ENCODE results near the gene PSEN1.

The PSEN1 gene

DNA sequence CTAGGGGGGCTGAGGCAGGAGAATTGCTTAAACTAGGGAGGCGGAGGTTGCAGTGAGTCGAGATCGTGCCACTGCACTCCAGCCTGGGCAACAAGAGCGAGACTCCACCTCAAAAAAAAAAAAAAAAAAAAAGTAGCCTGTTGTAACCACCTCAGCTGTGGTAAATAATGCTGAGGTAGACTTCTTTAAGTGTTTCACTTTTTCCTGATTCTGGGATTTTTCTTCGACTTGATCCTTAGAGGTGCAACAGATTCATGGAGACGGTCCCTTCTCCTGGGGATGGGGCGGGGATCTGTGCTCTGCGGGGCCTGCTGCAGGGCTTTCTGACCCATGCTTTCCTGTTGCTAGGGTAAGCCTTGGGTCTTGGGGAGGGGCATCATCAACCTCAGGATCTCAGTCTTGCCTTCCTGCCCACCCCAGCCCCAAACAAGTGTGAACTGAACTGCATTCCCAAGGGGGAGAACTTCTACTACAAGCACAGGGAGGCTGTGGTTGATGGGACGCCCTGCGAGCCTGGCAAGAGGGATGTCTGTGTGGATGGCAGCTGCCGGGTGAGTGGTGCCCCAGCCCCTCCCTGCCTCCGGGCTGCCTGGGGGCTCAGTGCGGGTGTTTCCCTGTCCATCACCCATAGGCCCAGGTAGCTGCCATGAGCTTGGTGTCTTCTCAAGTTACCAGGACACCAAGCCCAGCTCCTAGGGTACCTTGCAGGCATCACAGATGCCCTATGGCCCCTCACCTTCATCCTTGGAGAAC is 113.4 kb downstream of the PSEN1 start:
- no peak overlapping the region for H3K14ac ChIP-seq (ENCODE audit: low read length)
- WGBS (ENCODE audit: extremely low coverage, insufficient coverage, insufficient read length): no CpG with 5 or more reads among the region's 13 CpGs
- no peak for DNase-seq
- no peaks in the 10 kb centered on the region for H3K36me3 ChIP-seq (ENCODE audit: control insufficient read depth in 1 of 2, insufficient read depth in 2 of 2, low read length in 2 of 2)
- no peak overlapping the region for H3K9ac ChIP-seq (ENCODE audit: low read length)
- H3K4me3 ChIP-seq (ENCODE audit: low read depth, low read length): no peak overlapping the region
- H3K18ac ChIP-seq (ENCODE audit: low read length): no peak overlapping the region
- H3K4ac ChIP-seq (ENCODE audit: low read depth, low read length): no peak overlapping the region
- no peak overlapping the region for H4K12ac ChIP-seq (ENCODE audit: low read depth, low read length)
- no peak overlapping the region for H2BK12ac ChIP-seq (ENCODE audit: low read length)
- H4K8ac ChIP-seq (ENCODE audit: low read depth, low read length): no peak overlapping the region
- no peaks in the 10 kb centered on the region for H3K4me1 ChIP-seq (ENCODE audit: control insufficient read depth in 1 of 2, insufficient read depth in 2 of 2, low read length in 2 of 2)
- H3K79me1 ChIP-seq (ENCODE audit: low read length): no peaks in the 10 kb centered on the region
- no peak overlapping the region for H2AFZ ChIP-seq (ENCODE audit: insufficient read depth, low read length, poor library complexity)
- H2AK5ac ChIP-seq (ENCODE audit: low read length): no peak overlapping the region
- H2BK120ac ChIP-seq (ENCODE audit: insufficient read depth, low read length, poor library complexity): no peak overlapping the region
- no peaks in the 10 kb centered on the region for H3K27me3 ChIP-seq (ENCODE audit: insufficient read depth, low read length)
- H3K4me2 ChIP-seq (ENCODE audit: low read length): no peak overlapping the region
- H3K27ac ChIP-seq (ENCODE audit: low read depth, low read length): no peak overlapping the region
- H3K79me2 ChIP-seq (ENCODE audit: control insufficient read depth, insufficient read depth, low read length, poor library complexity): no peaks in the 10 kb centered on the region
- no peak overlapping the region for H4K91ac ChIP-seq (ENCODE audit: low read depth, low read length)
- H3K9me3 ChIP-seq (ENCODE audit: insufficient read depth, low read depth, low read length): no peaks in the 10 kb centered on the region
- H2BK5ac ChIP-seq (ENCODE audit: low read depth, low read length, poor library complexity): no peak overlapping the region
- no peak overlapping the region for H3K23ac ChIP-seq (ENCODE audit: low read length)

DNA sequence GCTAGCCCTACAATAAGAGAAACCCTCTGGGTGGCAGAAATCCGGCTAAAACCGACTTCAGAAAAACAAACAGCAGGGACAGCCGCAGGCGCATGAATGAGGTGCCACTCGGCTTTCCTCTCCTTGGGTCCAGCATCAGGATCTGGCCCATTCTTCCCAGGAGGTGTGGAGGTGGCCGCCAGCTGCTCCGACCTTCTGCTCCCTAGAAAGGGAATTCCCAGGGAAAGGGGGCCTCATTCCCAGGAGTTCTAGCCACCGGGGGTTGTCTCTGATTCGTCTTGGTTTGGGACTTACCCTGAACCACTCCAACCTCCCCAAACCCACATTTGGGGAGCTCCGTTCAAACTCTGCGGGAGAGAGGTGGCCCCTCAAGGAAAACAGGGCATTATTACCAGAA is 114.0 kb downstream of the PSEN1 start:
- DNase-seq: no peak
- Histone ChIP-seq H3K9ac (ENCODE audit: low read length) (no peak overlapping the region), H3K27ac (ENCODE audit: low read depth, low read length) (no peak overlapping the region), H2BK12ac (ENCODE audit: low read length) (no peak overlapping the region), H3K4ac (ENCODE audit: low read depth, low read length) (no peak overlapping the region), H3K4me1 (ENCODE audit: control insufficient read depth in 1 of 2, insufficient read depth in 2 of 2, low read length in 2 of 2) (no peaks in the 10 kb centered on the region), H4K8ac (ENCODE audit: low read depth, low read length) (no peak overlapping the region), H3K79me1 (ENCODE audit: low read length) (no peaks in the 10 kb centered on the region), H3K23ac (ENCODE audit: low read length) (no peak overlapping the region), H3K14ac (ENCODE audit: low read length) (no peak overlapping the region), H4K12ac (ENCODE audit: low read depth, low read length) (no peak overlapping the region), H3K27me3 (ENCODE audit: insufficient read depth, low read length) (no peaks in the 10 kb centered on the region), H4K91ac (ENCODE audit: low read depth, low read length) (no peak overlapping the region), H2AK5ac (ENCODE audit: low read length) (no peak overlapping the region), H3K9me3 (ENCODE audit: insufficient read depth, low read depth, low read length) (no peaks in the 10 kb centered on the region), H2BK5ac (ENCODE audit: low read depth, low read length, poor library complexity) (no peak overlapping the region), H2BK120ac (ENCODE audit: insufficient read depth, low read length, poor library complexity) (no peak overlapping the region), H3K18ac (ENCODE audit: low read length) (no peak overlapping the region), H3K4me2 (ENCODE audit: low read length) (no peak overlapping the region), H3K79me2 (ENCODE audit: control insufficient read depth, insufficient read depth, low read length, poor library complexity) (no peaks in the 10 kb centered on the region), H2AFZ (ENCODE audit: insufficient read depth, low read length, poor library complexity) (no peak overlapping the region), H3K36me3 (ENCODE audit: control insufficient read depth in 1 of 2, insufficient read depth in 2 of 2, low read length in 2 of 2) (no peaks in the 10 kb centered on the region), H3K4me3 (ENCODE audit: low read depth, low read length) (no peak overlapping the region)
- WGBS (ENCODE audit: extremely low coverage, insufficient coverage, insufficient read length): no CpG with 5 or more reads among the region's 11 CpGs

DNA sequence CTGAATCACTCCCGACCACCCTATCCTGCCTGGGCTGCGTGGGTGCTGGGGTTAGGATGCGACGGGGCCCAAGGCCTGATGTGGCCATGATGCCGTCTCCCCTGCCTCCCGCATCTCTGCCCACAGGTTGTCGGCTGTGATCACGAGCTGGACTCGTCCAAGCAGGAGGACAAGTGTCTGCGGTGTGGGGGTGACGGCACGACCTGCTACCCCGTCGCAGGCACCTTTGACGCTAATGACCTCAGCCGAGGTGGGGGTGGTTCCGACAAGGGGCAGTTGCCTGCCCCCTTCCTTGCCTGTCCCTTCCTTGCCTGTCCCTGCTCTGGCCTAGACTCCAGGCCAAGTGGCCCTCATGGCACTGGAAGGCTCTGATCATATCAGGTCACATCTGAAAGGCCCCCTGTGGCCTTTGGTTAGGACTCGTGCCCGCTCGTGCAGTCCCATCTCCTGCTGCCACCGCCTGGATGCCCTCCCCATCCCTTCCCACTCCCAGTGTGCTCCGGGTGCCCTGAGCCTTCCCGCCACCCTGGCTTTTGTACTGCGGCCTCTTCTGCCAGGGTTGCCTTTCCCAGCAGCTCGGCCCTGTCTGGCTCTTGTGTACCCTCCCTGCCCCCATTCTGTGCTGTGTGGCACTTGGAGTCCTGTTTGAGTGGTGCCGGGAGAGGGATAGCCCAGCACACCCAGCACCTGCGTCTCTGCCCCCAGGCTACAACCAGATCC is 114.6 kb downstream of the PSEN1 start:
- no peak overlapping the region for H3K14ac ChIP-seq (ENCODE audit: low read length)
- H4K8ac ChIP-seq (ENCODE audit: low read depth, low read length): no peak overlapping the region
- H3K18ac ChIP-seq (ENCODE audit: low read length): no peak overlapping the region
- no peaks in the 10 kb centered on the region for H3K36me3 ChIP-seq (ENCODE audit: control insufficient read depth in 1 of 2, insufficient read depth in 2 of 2, low read length in 2 of 2)
- no peaks in the 10 kb centered on the region for H3K79me2 ChIP-seq (ENCODE audit: control insufficient read depth, insufficient read depth, low read length, poor library complexity)
- no peak overlapping the region for H4K12ac ChIP-seq (ENCODE audit: low read depth, low read length)
- H3K4ac ChIP-seq (ENCODE audit: low read depth, low read length): no peak overlapping the region
- H3K27me3 ChIP-seq (ENCODE audit: insufficient read depth, low read length): no peaks in the 10 kb centered on the region
- no peak overlapping the region for H2AFZ ChIP-seq (ENCODE audit: insufficient read depth, low read length, poor library complexity)
- H3K4me1 ChIP-seq (ENCODE audit: control insufficient read depth in 1 of 2, insufficient read depth in 2 of 2, low read length in 2 of 2): no peaks in the 10 kb centered on the region
- no peaks in the 10 kb centered on the region for H3K79me1 ChIP-seq (ENCODE audit: low read length)
- no peak overlapping the region for H2AK5ac ChIP-seq (ENCODE audit: low read length)
- no peak overlapping the region for H3K23ac ChIP-seq (ENCODE audit: low read length)
- no peak overlapping the region for H2BK5ac ChIP-seq (ENCODE audit: low read depth, low read length, poor library complexity)
- H3K4me3 ChIP-seq (ENCODE audit: low read depth, low read length): no peak overlapping the region
- H2BK120ac ChIP-seq (ENCODE audit: insufficient read depth, low read length, poor library complexity): no peak overlapping the region
- no peak overlapping the region for H2BK12ac ChIP-seq (ENCODE audit: low read length)
- H3K9me3 ChIP-seq (ENCODE audit: insufficient read depth, low read depth, low read length): no peaks in the 10 kb centered on the region
- WGBS (ENCODE audit: extremely low coverage, insufficient coverage, insufficient read length): no CpG with 5 or more reads among the region's 27 CpGs
- H3K9ac ChIP-seq (ENCODE audit: low read length): no peak overlapping the region
- no peak overlapping the region for H3K4me2 ChIP-seq (ENCODE audit: low read length)
- no peak overlapping the region for H3K27ac ChIP-seq (ENCODE audit: low read depth, low read length)
- no peak for DNase-seq
- H4K91ac ChIP-seq (ENCODE audit: low read depth, low read length): no peak overlapping the region

DNA sequence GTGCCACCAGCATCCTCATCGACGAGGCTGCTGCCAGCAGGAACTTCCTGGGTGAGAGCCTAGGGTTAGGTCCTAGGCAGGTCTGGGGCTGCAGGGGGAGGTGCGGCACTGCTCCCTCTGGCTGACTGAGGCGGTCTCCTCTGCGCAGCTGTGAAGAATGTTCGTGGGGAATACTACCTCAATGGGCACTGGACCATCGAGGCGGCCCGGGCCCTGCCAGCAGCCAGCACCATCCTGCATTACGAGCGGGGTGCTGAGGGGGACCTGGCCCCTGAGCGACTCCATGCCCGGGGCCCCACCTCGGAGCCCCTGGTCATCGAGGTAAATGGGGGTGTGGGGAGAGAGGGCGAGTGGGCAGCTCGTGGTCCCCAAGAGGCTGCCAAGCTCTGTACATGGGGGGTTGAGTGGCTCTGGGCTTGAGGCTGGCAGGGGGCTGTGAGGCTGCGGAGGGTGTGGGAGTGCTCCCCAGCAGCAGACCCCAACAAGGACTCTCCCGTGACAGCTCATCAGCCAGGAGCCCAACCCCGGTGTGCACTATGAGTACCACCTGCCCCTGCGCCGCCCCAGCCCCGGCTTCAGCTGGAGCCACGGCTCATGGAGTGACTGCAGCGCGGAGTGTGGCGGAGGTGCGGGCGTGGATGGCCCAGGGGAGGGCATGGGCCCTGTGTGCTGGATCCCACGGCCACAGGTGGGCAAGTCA is 115.4 kb downstream of the PSEN1 start:
- Histone ChIP-seq H3K4me2 (ENCODE audit: low read length) (no peak overlapping the region), H3K4me3 (ENCODE audit: low read depth, low read length) (no peak overlapping the region), H3K18ac (ENCODE audit: low read length) (no peak overlapping the region), H2BK120ac (ENCODE audit: insufficient read depth, low read length, poor library complexity) (no peak overlapping the region), H2BK12ac (ENCODE audit: low read length) (no peak overlapping the region), H4K91ac (ENCODE audit: low read depth, low read length) (no peak overlapping the region), H3K79me2 (ENCODE audit: control insufficient read depth, insufficient read depth, low read length, poor library complexity) (no peaks in the 10 kb centered on the region), H3K23ac (ENCODE audit: low read length) (no peak overlapping the region), H3K4ac (ENCODE audit: low read depth, low read length) (no peak overlapping the region), H3K79me1 (ENCODE audit: low read length) (no peaks in the 10 kb centered on the region), H3K9me3 (ENCODE audit: insufficient read depth, low read depth, low read length) (no peaks in the 10 kb centered on the region), H3K36me3 (ENCODE audit: control insufficient read depth in 1 of 2, insufficient read depth in 2 of 2, low read length in 2 of 2) (no peaks in the 10 kb centered on the region), H2BK5ac (ENCODE audit: low read depth, low read length, poor library complexity) (no peak overlapping the region), H4K8ac (ENCODE audit: low read depth, low read length) (no peak overlapping the region), H4K12ac (ENCODE audit: low read depth, low read length) (no peak overlapping the region), H2AK5ac (ENCODE audit: low read length) (no peak overlapping the region), H3K14ac (ENCODE audit: low read length) (no peak overlapping the region), H3K4me1 (ENCODE audit: control insufficient read depth in 1 of 2, insufficient read depth in 2 of 2, low read length in 2 of 2) (no peaks in the 10 kb centered on the region), H3K27ac (ENCODE audit: low read depth, low read length) (no peak overlapping the region), H3K9ac (ENCODE audit: low read length) (no peak overlapping the region), H2AFZ (ENCODE audit: insufficient read depth, low read length, poor library complexity) (no peak overlapping the region), H3K27me3 (ENCODE audit: insufficient read depth, low read length) (no peaks in the 10 kb centered on the region)
- DNase-seq: no peak
- WGBS (ENCODE audit: extremely low coverage, insufficient coverage, insufficient read length): no CpG with 5 or more reads among the region's 30 CpGs

Data from trophoblast cell (in vitro differentiated cells and primary cell).